Measurements from ENCODE around the gene ANO9.

DNA sequence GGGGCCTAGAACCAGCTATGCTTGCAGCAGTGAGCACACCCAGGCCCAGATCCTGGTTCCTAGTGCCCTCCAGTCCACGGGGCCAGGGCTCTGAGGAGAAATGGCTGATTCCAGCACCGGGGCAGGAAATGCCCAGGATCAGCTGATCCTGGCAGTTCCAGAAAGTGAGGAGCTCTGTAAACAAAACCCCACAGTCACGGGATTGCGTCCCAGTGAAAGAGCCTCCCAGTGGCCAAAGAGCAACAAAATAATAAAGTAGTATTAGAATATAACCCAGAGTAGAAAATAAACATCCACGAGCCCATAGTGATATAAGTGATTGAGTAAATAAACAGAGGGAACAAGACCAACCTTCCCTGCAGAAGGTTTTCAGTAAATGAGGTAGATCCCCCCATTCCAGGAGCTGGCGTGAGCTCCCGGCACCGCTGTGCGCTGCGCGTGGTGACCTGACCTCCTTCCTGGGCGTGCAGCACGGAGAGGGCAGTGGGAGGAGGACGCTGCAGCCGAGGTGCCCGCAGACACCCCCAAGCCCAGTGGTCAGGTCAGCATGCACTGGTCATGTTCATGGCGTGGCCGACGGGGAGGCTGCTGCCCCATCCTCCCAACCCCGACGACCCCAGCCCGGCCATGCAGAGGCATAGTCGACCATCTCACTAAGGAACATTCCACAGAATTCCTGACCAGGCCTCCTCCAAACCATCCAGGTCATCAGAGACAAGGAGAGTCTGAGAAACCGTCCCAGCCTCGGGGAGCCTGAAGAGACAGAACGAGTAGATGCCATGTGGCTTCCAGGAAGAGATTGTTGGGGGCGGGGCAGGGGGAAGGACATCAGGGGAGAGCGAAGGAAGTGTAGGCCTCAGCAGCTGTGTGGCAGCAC, 28.1 kb upstream of the ANO9 start:
- TF ChIP-seq EZH2phosphoT487 (IDR thresholded peaks at IDR 0.05; ENCODE audit: unreplicated experiment) (no peak), EZH2 (IDR thresholded peaks at IDR 0.05; ENCODE audit: low read depth, unreplicated experiment) (no peak), CTCF (conservative IDR thresholded peaks at IDR 0.05; ENCODE audit: low read depth in 2 of 2) (no peak), POLR2AphosphoS5 (IDR thresholded peaks at IDR 0.05; ENCODE audit: low read depth) (no peak), CREB1 (CRISPR knock-in tag; IDR thresholded peaks at IDR 0.05; ENCODE audit: low read depth) (no peak), STAT1 (IDR thresholded peaks at IDR 0.05; ENCODE audit: unreplicated experiment) (no peak), NANOG (IDR thresholded peaks at IDR 0.05; ENCODE audit: borderline replicate concordance) (no peak), JUNB (IDR thresholded peaks at IDR 0.05; ENCODE audit: unreplicated experiment) (no peak), ETS1 (IDR thresholded peaks at IDR 0.05) (no peak), ZNF114 (CRISPR knock-in tag; IDR thresholded peaks at IDR 0.05) (no peak)
- TF ChIP-seq, protein P1, sequence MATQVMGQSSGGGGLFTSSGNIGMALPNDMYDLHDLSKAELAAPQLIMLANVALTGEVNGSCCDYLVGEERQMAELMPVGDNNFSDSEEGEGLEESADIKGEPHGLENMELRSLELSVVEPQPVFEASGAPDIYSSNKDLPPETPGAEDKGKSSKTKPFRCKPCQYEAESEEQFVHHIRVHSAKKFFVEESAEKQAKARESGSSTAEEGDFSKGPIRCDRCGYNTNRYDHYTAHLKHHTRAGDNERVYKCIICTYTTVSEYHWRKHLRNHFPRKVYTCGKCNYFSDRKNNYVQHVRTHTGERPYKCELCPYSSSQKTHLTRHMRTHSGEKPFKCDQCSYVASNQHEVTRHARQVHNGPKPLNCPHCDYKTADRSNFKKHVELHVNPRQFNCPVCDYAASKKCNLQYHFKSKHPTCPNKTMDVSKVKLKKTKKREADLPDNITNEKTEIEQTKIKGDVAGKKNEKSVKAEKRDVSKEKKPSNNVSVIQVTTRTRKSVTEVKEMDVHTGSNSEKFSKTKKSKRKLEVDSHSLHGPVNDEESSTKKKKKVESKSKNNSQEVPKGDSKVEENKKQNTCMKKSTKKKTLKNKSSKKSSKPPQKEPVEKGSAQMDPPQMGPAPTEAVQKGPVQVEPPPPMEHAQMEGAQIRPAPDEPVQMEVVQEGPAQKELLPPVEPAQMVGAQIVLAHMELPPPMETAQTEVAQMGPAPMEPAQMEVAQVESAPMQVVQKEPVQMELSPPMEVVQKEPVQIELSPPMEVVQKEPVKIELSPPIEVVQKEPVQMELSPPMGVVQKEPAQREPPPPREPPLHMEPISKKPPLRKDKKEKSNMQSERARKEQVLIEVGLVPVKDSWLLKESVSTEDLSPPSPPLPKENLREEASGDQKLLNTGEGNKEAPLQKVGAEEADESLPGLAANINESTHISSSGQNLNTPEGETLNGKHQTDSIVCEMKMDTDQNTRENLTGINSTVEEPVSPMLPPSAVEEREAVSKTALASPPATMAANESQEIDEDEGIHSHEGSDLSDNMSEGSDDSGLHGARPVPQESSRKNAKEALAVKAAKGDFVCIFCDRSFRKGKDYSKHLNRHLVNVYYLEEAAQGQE (IDR thresholded peaks at IDR 0.05; ENCODE audit: unreplicated experiment), result no peak
